SK-N-SH treated with all-trans-retinoic acid at 6 μM for 48 hours (cell line): ENCODE results near the gene HS6ST3.

Experiments used
- ATAC-seq: fragments of 200-7000 bp; cut with Tn5 transposase; 3 replicates; pipeline ENCODE4 v1.9.1; 2020; ENCODE audit warnings: mild to moderate bottlenecking, moderate library complexity
- ARNTL ChIP-seq: fragments of 450-650 bp; formaldehyde crosslinking; IDR thresholded peaks from 2 replicates; pipeline ENCODE4 v1.5.0; 2020; ENCODE audit warnings: low read depth, mild to moderate bottlenecking, moderate library complexity, borderline replicate concordance
- BACH2 ChIP-seq: fragments of 250-450 bp; sonication (Bioruptor Pico); IDR thresholded peaks from 2 replicates; pipeline ENCODE4 v1.9.0; 2021; ENCODE audit warnings: mild to moderate bottlenecking, borderline replicate concordance
- CREB5 ChIP-seq: fragments of 250-450 bp; sonication (Bioruptor Pico); IDR thresholded peaks from 2 replicates; pipeline ENCODE4 v1.5.1; 2020; ENCODE audit warnings: low read depth, mild to moderate bottlenecking, moderate library complexity
- CSDC2 ChIP-seq: fragments of 250-450 bp; sonication (Bioruptor Pico); IDR thresholded peaks from 2 replicates; pipeline ENCODE4 v1.5.0; 2020; ENCODE audit warnings: mild to moderate bottlenecking, moderate library complexity
- ESRRG ChIP-seq: fragments of 250-450 bp; sonication (Bioruptor Pico); IDR thresholded peaks from 2 replicates; pipeline ENCODE4 v1.6.1; 2021; ENCODE audit warnings: mild to moderate bottlenecking
- GLIS3 ChIP-seq: fragments of 250-450 bp; sonication (Bioruptor Pico); IDR thresholded peaks from 2 replicates; pipeline ENCODE4 v1.5.0; 2020; ENCODE audit warnings: mild to moderate bottlenecking, moderate library complexity
- ISL1 ChIP-seq: fragments of 250-450 bp; sonication (Bioruptor Pico); IDR thresholded peaks from 2 replicates; pipeline ENCODE4 v2.1.2; 2022; ENCODE audit warnings: mild to moderate bottlenecking, moderate library complexity
- OSR1 ChIP-seq: fragments of 250-450 bp; sonication (Bioruptor Pico); IDR thresholded peaks from 2 replicates; pipeline ENCODE4 v1.8.0; 2022; ENCODE audit warnings: moderate library complexity, mild to moderate bottlenecking, inconsistent platforms
- POU6F1 ChIP-seq: fragments of 250-450 bp; sonication (Bioruptor Pico); IDR thresholded peaks from 2 replicates; pipeline ENCODE4 v1.8.0; 2021; ENCODE audit warnings: low read depth, mild to moderate bottlenecking, moderate library complexity, borderline replicate concordance
- PPARA ChIP-seq: fragments of 250-450 bp; sonication (Bioruptor Pico); IDR thresholded peaks from 2 replicates; pipeline ENCODE4 v1.5.0; 2020; ENCODE audit warnings: mild to moderate bottlenecking, borderline replicate concordance
- RARB ChIP-seq: fragments of 250-450 bp; sonication (Bioruptor Pico); IDR thresholded peaks from 2 replicates; pipeline ENCODE4 v1.8.0; 2021; ENCODE audit warnings: mild to moderate bottlenecking, moderate library complexity
- TCF4 ChIP-seq: fragments of 250-450 bp; sonication (Bioruptor Pico); IDR thresholded peaks from 2 replicates; pipeline ENCODE4 v1.8.0; 2021; ENCODE audit warnings: mild to moderate bottlenecking, moderate library complexity, borderline replicate concordance
- TOX ChIP-seq: fragments of 250-450 bp; sonication (Bioruptor Pico); IDR thresholded peaks from 2 replicates; pipeline ENCODE4 v1.8.0; 2021; ENCODE audit warnings: mild to moderate bottlenecking, moderate library complexity, borderline replicate concordance
- TSHZ2 ChIP-seq: fragments of 250-450 bp; sonication (Bioruptor Pico); IDR thresholded peaks from 2 replicates; pipeline ENCODE4 v1.5.0; 2020; ENCODE audit warnings: mild to moderate bottlenecking, moderate library complexity
- ZC3H10 ChIP-seq: fragments of 250-450 bp; sonication (Bioruptor Pico); IDR thresholded peaks from 2 replicates; pipeline ENCODE4 v1.5.1; 2021; ENCODE audit warnings: mild to moderate bottlenecking, moderate library complexity
- ZFP3 ChIP-seq: fragments of 250-450 bp; sonication (Bioruptor Pico); IDR thresholded peaks from 2 replicates; pipeline ENCODE4 v1.5.0; 2020; ENCODE audit warnings: mild to moderate bottlenecking, moderate library complexity
- ZFP30 ChIP-seq: fragments of 450-650 bp; formaldehyde crosslinking; IDR thresholded peaks from 2 replicates; pipeline ENCODE4 v1.5.0; 2022; ENCODE audit warnings: mild to moderate bottlenecking, moderate library complexity
- ZNF565 ChIP-seq: fragments of 450-650 bp; formaldehyde crosslinking; conservative IDR thresholded peaks from 2 replicates; pipeline ENCODE4 v1.5.0; 2020; ENCODE audit warnings: low read depth, mild to moderate bottlenecking, moderate library complexity
- ZNF70 ChIP-seq: fragments of 450-650 bp; formaldehyde crosslinking; IDR thresholded peaks from 2 replicates; pipeline ENCODE4 v1.5.0; 2020; ENCODE audit warnings: mild to moderate bottlenecking, moderate library complexity
- ZNF8 ChIP-seq: fragments of 450-650 bp; formaldehyde crosslinking; IDR thresholded peaks from 2 replicates; pipeline ENCODE4 v1.5.0; 2020; ENCODE audit warnings: mild to moderate bottlenecking, moderate library complexity
- TF ChIP-seq, protein P1 (sequence below): fragments of 250-450 bp; sonication (Bioruptor Pico); IDR thresholded peaks from 2 replicates; pipeline ENCODE4 v1.5.1; 2021; ENCODE audit warnings: mild to moderate bottlenecking, moderate library complexity
- TF ChIP-seq, protein P2 (sequence below): fragments of 250-450 bp; sonication (Bioruptor Pico); IDR thresholded peaks from 2 replicates; pipeline ENCODE4 v1.8.0; 2020; ENCODE audit warnings: mild to moderate bottlenecking, moderate library complexity, borderline replicate concordance

Gene HS6ST3

DNA sequence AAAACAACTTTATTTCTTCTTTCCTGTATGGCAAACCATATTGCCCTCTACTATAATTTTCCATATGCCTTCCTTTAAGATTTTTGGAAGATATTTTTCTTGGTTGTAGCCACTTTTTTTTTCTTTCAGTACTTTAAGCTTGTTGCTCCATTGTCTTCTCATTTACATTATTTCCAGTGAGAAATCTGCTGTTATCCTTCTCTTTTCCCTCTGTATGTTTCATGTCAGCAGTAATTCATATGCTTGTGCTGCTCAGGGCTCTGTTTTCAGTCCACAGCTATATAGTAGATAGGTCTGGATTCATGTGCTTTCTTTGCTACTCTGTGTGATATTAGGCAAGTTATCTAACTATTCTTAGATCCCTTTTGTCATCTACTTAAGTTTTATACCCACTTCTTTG lies 636.7 kb downstream of the HS6ST3 start:
- TF ChIP-seq ZC3H10 (CRISPR knock-in tag) (no peak), RARB (no peak), ARNTL (CRISPR knock-in tag) (no peak), PPARA (CRISPR knock-in tag) (no peak), ZFP30 (no peak), CREB5 (CRISPR knock-in tag) (no peak), ISL1 (CRISPR knock-in tag) (no peak), GLIS3 (CRISPR knock-in tag) (no peak), OSR1 (CRISPR knock-in tag) (no peak), ESRRG (CRISPR knock-in tag) (no peak), ZNF70 (CRISPR knock-in tag) (no peak), BACH2 (no peak), CSDC2 (no peak), ZNF8 (CRISPR knock-in tag) (no peak), TOX (no peak), ZNF565 (no peak), TSHZ2 (CRISPR knock-in tag) (no peak), TCF4 (CRISPR knock-in tag) (no peak)
- TF ChIP-seq, protein P1, sequence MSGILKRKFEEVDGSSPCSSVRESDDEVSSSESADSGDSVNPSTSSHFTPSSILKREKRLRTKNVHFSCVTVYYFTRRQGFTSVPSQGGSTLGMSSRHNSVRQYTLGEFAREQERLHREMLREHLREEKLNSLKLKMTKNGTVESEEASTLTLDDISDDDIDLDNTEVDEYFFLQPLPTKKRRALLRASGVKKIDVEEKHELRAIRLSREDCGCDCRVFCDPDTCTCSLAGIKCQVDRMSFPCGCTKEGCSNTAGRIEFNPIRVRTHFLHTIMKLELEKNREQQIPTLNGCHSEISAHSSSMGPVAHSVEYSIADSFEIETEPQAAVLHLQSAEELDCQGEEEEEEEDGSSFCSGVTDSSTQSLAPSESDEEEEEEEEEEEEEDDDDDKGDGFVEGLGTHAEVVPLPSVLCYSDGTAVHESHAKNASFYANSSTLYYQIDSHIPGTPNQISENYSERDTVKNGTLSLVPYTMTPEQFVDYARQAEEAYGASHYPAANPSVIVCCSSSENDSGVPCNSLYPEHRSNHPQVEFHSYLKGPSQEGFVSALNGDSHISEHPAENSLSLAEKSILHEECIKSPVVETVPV, result no peak
- TF ChIP-seq, protein P2, sequence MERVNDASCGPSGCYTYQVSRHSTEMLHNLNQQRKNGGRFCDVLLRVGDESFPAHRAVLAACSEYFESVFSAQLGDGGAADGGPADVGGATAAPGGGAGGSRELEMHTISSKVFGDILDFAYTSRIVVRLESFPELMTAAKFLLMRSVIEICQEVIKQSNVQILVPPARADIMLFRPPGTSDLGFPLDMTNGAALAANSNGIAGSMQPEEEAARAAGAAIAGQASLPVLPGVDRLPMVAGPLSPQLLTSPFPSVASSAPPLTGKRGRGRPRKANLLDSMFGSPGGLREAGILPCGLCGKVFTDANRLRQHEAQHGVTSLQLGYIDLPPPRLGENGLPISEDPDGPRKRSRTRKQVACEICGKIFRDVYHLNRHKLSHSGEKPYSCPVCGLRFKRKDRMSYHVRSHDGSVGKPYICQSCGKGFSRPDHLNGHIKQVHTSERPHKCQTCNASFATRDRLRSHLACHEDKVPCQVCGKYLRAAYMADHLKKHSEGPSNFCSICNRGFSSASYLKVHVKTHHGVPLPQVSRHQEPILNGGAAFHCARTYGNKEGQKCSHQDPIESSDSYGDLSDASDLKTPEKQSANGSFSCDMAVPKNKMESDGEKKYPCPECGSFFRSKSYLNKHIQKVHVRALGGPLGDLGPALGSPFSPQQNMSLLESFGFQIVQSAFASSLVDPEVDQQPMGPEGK (CRISPR knock-in tag), result no peak
- ATAC-seq, result no peak

DNA sequence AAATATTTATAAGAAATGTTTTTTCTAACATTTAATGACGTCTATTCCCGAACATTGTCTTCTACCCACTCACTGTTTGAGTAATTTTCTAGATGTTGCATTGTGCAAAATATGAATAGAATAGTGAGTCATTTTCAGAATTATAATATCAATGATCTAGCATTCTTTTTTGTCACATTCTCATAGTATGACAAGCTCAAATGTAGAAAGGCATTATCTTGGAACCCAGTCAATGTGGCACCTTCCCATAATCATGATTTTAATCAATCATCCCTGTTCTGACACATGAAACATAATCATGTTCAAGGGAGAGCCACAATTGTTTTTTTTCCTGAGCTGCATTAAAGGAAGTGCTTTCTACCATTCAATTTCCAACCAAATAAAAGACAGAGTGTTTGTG lies 638.6 kb downstream of the HS6ST3 start:
- TF ChIP-seq ZFP30 (no peak), TCF4 (CRISPR knock-in tag) (no peak), OSR1 (CRISPR knock-in tag) (no peak), ZNF70 (CRISPR knock-in tag) (no peak), TOX (no peak), POU6F1 (CRISPR knock-in tag) (no peak), ZNF565 (no peak), BACH2 (no peak), RARB (no peak), TSHZ2 (CRISPR knock-in tag) (no peak), PPARA (CRISPR knock-in tag) (no peak), ISL1 (CRISPR knock-in tag) (no peak), CSDC2 (no peak), GLIS3 (CRISPR knock-in tag) (no peak), ESRRG (CRISPR knock-in tag) (no peak), ZFP3 (CRISPR knock-in tag) (no peak)
- TF ChIP-seq, protein P1, result no peak
- no peak for ATAC-seq
